HG03442 (cell line): ENCODE data around the gene SNX13.
A peak's percentile ranks its signal among the peaks of the same experiment; 100 is the strongest.

ENCODE experiments used
- ATAC-seq: cut with Tn5 transposase; IDR thresholded peaks from one replicate; pipeline ENCODE4 v1.9.1; 2021; ENCODE audit warnings: mild to moderate bottlenecking, moderate library complexity; ENCODE audit not compliant: unreplicated experiment

The SNX13 gene

GRCh38 chr7:17786314-17786852 is 153.9 kb downstream of the SNX13 start:
- no peak for ATAC-seq

GRCh38 chr7:17782216-17782549 is 158.1 kb downstream of the SNX13 start:
- ATAC-seq = no peak

- ATAC-seq = no peak
These were observed 158.6 kb downstream of the SNX13 start for GRCh38 chr7:17781491-17782215.

- ATAC-seq = no peak
These were observed 160.9 kb downstream of the SNX13 start for GRCh38 chr7:17779381-17779780.

GRCh38 chr7:17774716-17775288 is 165.5 kb downstream of the SNX13 start:
- no peak for ATAC-seq

- ATAC-seq = no peak
These were observed 166.0 kb downstream of the SNX13 start for GRCh38 chr7:17774248-17774647.

- ATAC-seq = peak; percentile 33
These were observed 167.0 kb downstream of the SNX13 start for GRCh38 chr7:17773289-17773626.

GRCh38 chr7:17772581-17773288 is 167.6 kb downstream of the SNX13 start:
- ATAC-seq = peak; percentile 28

- ATAC-seq = no peak
These were observed 168.3 kb downstream of the SNX13 start for GRCh38 chr7:17771901-17772408.

GRCh38 chr7:17770710-17771375 is 169.5 kb downstream of the SNX13 start:
- ATAC-seq = peak; percentile 25

- peak; percentile 51 for ATAC-seq
These were observed 170.4 kb downstream of the SNX13 start for GRCh38 chr7:17769918-17770317.

GRCh38 chr7:17758008-17758407 is 182.3 kb downstream of the SNX13 start:
- ATAC-seq = no peak

- ATAC-seq = no peak
These were observed 194.2 kb downstream of the SNX13 start for GRCh38 chr7:17746020-17746530.

- peak; percentile 79 for ATAC-seq
These were observed 194.7 kb downstream of the SNX13 start for GRCh38 chr7:17745610-17746009.

- ATAC-seq = no peak
These were observed 197.0 kb downstream of the SNX13 start for GRCh38 chr7:17743316-17743715.

GRCh38 chr7:17741426-17741825 is 198.9 kb downstream of the SNX13 start:
- ATAC-seq = no peak
